BLaER1 (cell line): ENCODE data around the gene SHOC2.

Experiments used
- H3K27ac ChIP-seq: shearing (Covaris generic); formaldehyde crosslinking; 2 replicates; pipeline ENCODE4 v1.8.1; 2022
- H3K27me3 ChIP-seq: shearing (Covaris generic); formaldehyde crosslinking; 2 replicates; pipeline ENCODE4 v1.8.1; 2022
- H3K36me3 ChIP-seq: shearing (Covaris generic); formaldehyde crosslinking; 2 replicates; pipeline ENCODE4 v1.8.1; 2022
- H3K4me1 ChIP-seq: shearing (Covaris generic); formaldehyde crosslinking; 2 replicates; pipeline ENCODE4 v1.8.1; 2022
- H3K4me2 ChIP-seq: shearing (Covaris generic); formaldehyde crosslinking; 2 replicates; pipeline ENCODE4 v1.8.1; 2022
- H3K4me3 ChIP-seq: shearing (Covaris generic); formaldehyde crosslinking; 2 replicates; pipeline ENCODE4 v1.8.1; 2022
- H3K9ac ChIP-seq: shearing (Covaris generic); formaldehyde crosslinking; 2 replicates; pipeline ENCODE4 v1.8.1; 2022
- H3K9me3 ChIP-seq: shearing (Covaris generic); formaldehyde crosslinking; 2 replicates; pipeline ENCODE4 v1.8.1; 2022
- H4K20me1 ChIP-seq: shearing (Covaris generic); formaldehyde crosslinking; 2 replicates; pipeline ENCODE4 v1.8.1; 2022
- Cebpa-rat ChIP-seq: shearing (Covaris generic); IDR thresholded peaks from 2 replicates; pipeline ENCODE4 v1.8.1; 2022

Gene SHOC2

GRCh38 chr10:110995301-110995700 lies 75.9 kb downstream of the SHOC2 start:
- H3K27ac ChIP-seq, result no peak overlapping the region
- H3K4me2 ChIP-seq, result no peak overlapping the region
- no peak overlapping the region for H3K4me3 ChIP-seq
- TF ChIP-seq Cebpa-rat, result no peak
- 0 out of 2 replicates have a peak, but pooled peaks cover 11% of the 10 kb centered on the region for H3K4me1 ChIP-seq
- H3K9me3 ChIP-seq, result no peaks in the 10 kb centered on the region
- no peaks in the 10 kb centered on the region for H3K27me3 ChIP-seq
- H3K9ac ChIP-seq, result no peak overlapping the region
- H4K20me1 ChIP-seq, result peaks cover 100% of the 10 kb centered on the region
- peaks cover 50% of the 10 kb centered on the region for H3K36me3 ChIP-seq

DNA sequence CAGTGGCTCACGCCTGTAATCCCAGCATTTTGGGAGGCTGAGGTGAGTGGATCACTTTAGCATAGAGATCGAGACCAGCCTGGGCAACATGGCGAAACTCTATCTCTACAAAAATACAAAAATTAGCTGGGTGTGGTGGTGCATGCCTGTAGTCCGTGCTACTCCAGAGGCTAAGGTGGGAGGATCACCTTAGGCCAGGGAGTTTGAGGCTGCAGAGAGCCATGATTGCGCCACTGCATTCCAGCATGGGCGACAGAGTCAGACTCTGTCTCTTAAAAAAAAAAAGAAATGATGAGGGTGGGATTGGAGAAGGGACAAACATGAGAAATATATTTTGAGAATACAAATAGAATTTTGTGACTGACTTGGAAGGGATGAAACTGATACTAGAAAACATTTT lies 76.9 kb downstream of the SHOC2 start:
- peaks cover 100% of the 10 kb centered on the region for H4K20me1 ChIP-seq
- 0 out of 2 replicates have a peak, but pooled peaks cover 10% of the 10 kb centered on the region for H3K4me1 ChIP-seq
- no peaks in the 10 kb centered on the region for H3K9me3 ChIP-seq
- no peak overlapping the region for H3K4me3 ChIP-seq
- H3K9ac ChIP-seq, result no peak overlapping the region
- TF ChIP-seq Cebpa-rat, result no peak
- H3K27ac ChIP-seq, result no peak overlapping the region
- H3K36me3 ChIP-seq, result peaks cover 57% of the 10 kb centered on the region
- no peaks in the 10 kb centered on the region for H3K27me3 ChIP-seq
- no peak overlapping the region for H3K4me2 ChIP-seq

- H3K36me3 ChIP-seq, result peaks cover 87% of the 10 kb centered on the region
- H3K27me3 ChIP-seq, result no peaks in the 10 kb centered on the region
- peaks cover 88% of the 10 kb centered on the region for H4K20me1 ChIP-seq
- no peak overlapping the region for H3K4me2 ChIP-seq
- H3K27ac ChIP-seq, result no peak overlapping the region
- no peaks in the 10 kb centered on the region for H3K9me3 ChIP-seq
- TF ChIP-seq Cebpa-rat, result no peak
- H3K4me3 ChIP-seq, result no peak overlapping the region
- no peaks in the 10 kb centered on the region for H3K4me1 ChIP-seq
- H3K9ac ChIP-seq, result no peak overlapping the region
These were observed 84.6 kb downstream of the SHOC2 start for GRCh38 chr10:111004016-111004415.

DNA sequence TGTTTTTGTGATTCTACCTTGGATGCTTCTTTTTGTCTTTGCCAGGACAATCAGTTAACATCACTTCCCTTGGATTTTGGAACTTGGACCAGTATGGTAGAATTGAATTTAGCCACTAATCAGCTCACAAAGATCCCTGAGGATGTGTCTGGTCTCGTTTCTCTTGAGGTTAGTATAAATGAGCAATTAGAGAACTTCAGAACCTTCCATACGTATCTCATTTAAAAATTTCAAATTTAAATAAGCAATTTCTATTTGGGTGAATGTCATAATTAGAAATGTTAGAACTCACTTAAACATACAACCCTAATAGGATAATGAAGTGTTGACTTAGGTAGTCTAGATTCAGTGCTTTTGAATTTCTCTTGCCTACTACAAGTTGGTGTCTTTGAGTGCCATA lies 88.1 kb downstream of the SHOC2 start:
- Histone ChIP-seq H3K4me1 (no peaks in the 10 kb centered on the region), H3K4me2 (no peak overlapping the region), H3K4me3 (no peak overlapping the region), H3K9me3 (no peaks in the 10 kb centered on the region), H3K27ac (no peak overlapping the region), H3K36me3 (peaks cover 89% of the 10 kb centered on the region), H3K9ac (no peak overlapping the region), H3K27me3 (no peaks in the 10 kb centered on the region), H4K20me1 (peaks cover 80% of the 10 kb centered on the region)
- no peak for TF ChIP-seq Cebpa-rat

GRCh38 chr10:111015181-111015580 lies 95.8 kb downstream of the SHOC2 start:
- Histone ChIP-seq H3K27me3 (no peaks in the 10 kb centered on the region), H3K9me3 (no peaks in the 10 kb centered on the region), H3K4me3 (no peak overlapping the region), H3K4me2 (no peak overlapping the region), H3K27ac (no peak overlapping the region), H3K4me1 (no peaks in the 10 kb centered on the region), H3K36me3 (peaks cover 75% of the 10 kb centered on the region), H3K9ac (no peak overlapping the region), H4K20me1 (peaks cover 29% of the 10 kb centered on the region)
- TF ChIP-seq Cebpa-rat, result no peak

- H3K4me3 ChIP-seq, result no peak overlapping the region
- H4K20me1 ChIP-seq, result peaks cover 16% of the 10 kb centered on the region
- H3K27ac ChIP-seq, result no peak overlapping the region
- no peak for TF ChIP-seq Cebpa-rat
- no peak overlapping the region for H3K9ac ChIP-seq
- peaks cover 76% of the 10 kb centered on the region for H3K36me3 ChIP-seq
- no peaks in the 10 kb centered on the region for H3K27me3 ChIP-seq
- H3K4me1 ChIP-seq, result no peaks in the 10 kb centered on the region
- H3K4me2 ChIP-seq, result no peak overlapping the region
- no peaks in the 10 kb centered on the region for H3K9me3 ChIP-seq
These were observed 97.7 kb downstream of the SHOC2 start for GRCh38 chr10:111017098-111017497.

DNA sequence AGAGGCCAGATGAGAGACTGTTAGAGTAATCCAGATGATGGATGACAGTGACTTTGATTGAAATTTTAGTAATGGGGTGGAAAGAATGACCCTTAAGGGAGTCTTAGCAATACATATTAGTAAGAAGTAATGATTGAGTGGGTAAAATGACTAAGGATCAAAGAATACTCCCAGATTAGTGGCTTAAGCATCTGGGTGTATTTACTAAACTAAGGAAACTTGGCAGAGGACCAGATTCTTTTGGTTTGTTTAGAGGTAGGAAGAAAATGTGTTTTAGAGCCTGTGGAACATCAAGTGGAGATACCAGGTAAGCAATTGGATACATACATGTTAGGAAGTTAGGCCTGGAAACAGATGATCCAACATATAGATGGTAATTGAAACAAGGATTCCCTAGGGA lies 98.6 kb downstream of the SHOC2 start:
- Histone ChIP-seq H4K20me1 (peaks cover 9% of the 10 kb centered on the region), H3K4me2 (no peak overlapping the region), H3K36me3 (peaks cover 76% of the 10 kb centered on the region), H3K4me1 (no peaks in the 10 kb centered on the region), H3K9ac (no peak overlapping the region), H3K9me3 (no peaks in the 10 kb centered on the region), H3K27me3 (no peaks in the 10 kb centered on the region), H3K4me3 (no peak overlapping the region), H3K27ac (no peak overlapping the region)
- no peak for TF ChIP-seq Cebpa-rat

DNA sequence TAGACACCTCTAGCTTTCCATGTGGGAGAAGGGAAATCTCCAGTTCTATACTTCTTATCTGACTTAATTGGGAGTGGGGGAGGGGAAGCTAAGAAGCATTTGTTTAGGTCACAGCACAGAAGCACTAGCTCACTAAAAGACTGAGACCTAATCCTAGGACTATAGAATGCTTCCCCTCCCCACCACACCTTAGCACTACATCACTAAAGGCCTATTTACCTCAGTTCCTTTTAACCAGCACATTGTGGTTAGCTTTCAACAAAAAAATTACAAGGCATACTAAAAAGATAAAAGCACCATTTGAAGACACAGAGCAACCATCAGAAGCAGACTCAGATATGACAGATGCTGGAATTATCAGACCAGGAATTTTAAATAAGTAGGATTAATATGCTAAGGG lies 103.7 kb downstream of the SHOC2 start:
- TF ChIP-seq Cebpa-rat, result no peak
- H3K36me3 ChIP-seq, result peaks cover 51% of the 10 kb centered on the region

GRCh38 chr10:111030042-111030750 lies 110.8 kb downstream of the SHOC2 start:
- no peak overlapping the region for H3K4me2 ChIP-seq
- H3K9ac ChIP-seq, result no peak overlapping the region
- H3K4me1 ChIP-seq, result no peaks in the 10 kb centered on the region
- H3K36me3 ChIP-seq, result peaks cover 34% of the 10 kb centered on the region
- no peaks in the 10 kb centered on the region for H3K27me3 ChIP-seq
- H3K4me3 ChIP-seq, result no peak overlapping the region
- TF ChIP-seq Cebpa-rat, result no peak
- H4K20me1 ChIP-seq, result no peaks in the 10 kb centered on the region
- H3K27ac ChIP-seq, result no peak overlapping the region
- H3K9me3 ChIP-seq, result peaks cover 42% of the 10 kb centered on the region

More for the DNA sequence above, 103.7 kb downstream of the SHOC2 start:
- H3K9me3 ChIP-seq, result no peaks in the 10 kb centered on the region
- H4K20me1 ChIP-seq, result no peaks in the 10 kb centered on the region
- no peak overlapping the region for H3K4me3 ChIP-seq
- no peak overlapping the region for H3K9ac ChIP-seq
- no peaks in the 10 kb centered on the region for H3K27me3 ChIP-seq
- no peaks in the 10 kb centered on the region for H3K4me1 ChIP-seq
- H3K4me2 ChIP-seq, result no peak overlapping the region
- no peak overlapping the region for H3K27ac ChIP-seq

DNA sequence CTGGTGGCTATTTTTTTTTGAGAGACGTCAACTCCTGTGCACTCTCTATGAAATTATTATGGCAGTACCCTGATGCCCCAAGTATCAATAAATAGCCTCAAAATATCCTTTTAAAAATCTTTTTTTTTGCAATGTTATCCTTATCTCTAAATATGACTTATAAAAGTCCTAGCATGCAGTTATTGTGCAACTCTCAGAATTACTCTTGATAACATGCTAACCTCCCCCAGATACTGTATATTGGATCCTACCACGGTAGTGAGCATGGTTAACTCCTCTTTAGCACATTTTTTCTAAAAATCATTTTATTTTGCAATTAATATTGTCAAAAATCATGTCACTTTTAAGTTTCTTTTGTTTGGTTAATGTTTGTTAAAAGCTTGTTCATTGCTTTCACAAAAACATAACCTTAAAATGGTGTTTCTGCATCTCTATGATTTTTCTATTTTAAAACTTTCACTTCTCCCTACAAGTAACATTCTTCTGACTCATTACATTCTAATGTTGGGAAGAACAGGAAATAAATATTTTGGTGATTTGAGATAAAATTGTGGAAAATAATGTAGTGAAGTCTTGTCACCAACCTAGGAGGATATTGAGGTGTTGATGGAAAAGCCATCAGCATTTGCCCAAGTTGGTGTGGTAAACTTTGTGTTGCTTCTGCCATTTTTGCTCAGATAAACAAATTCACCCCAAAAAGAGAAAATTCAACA lies 115.3 kb downstream of the SHOC2 start:
- no peak for TF ChIP-seq Cebpa-rat
- Histone ChIP-seq H3K36me3 (peaks cover 27% of the 10 kb centered on the region), H3K4me2 (no peak overlapping the region), H3K9me3 (peaks cover 53% of the 10 kb centered on the region), H4K20me1 (no peaks in the 10 kb centered on the region), H3K4me3 (no peak overlapping the region), H3K9ac (no peak overlapping the region), H3K27ac (no peak overlapping the region), H3K4me1 (no peaks in the 10 kb centered on the region), H3K27me3 (no peaks in the 10 kb centered on the region)
